ENCODE measurements around the gene PDE11A.

DNA sequence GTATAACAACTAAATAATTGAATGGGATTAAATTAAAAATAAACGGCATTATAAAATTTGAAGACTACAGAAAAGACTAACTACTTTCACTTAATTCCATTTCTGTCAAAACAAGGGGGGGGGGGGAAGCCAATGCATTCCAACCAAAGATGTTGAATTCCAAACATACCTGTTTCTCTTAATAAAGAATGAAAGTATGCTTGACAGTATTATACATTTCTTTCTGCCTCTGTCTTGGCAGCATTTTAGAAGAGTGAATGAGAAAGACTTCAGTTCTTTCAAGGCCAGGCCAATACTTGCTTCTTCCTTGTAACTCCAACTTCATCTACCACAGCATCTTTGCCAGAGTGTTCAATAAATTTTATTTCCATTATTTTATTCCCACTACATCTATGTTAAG, 65.9 kb downstream of the PDE11A start:
- TF ChIP-seq, protein P1, sequence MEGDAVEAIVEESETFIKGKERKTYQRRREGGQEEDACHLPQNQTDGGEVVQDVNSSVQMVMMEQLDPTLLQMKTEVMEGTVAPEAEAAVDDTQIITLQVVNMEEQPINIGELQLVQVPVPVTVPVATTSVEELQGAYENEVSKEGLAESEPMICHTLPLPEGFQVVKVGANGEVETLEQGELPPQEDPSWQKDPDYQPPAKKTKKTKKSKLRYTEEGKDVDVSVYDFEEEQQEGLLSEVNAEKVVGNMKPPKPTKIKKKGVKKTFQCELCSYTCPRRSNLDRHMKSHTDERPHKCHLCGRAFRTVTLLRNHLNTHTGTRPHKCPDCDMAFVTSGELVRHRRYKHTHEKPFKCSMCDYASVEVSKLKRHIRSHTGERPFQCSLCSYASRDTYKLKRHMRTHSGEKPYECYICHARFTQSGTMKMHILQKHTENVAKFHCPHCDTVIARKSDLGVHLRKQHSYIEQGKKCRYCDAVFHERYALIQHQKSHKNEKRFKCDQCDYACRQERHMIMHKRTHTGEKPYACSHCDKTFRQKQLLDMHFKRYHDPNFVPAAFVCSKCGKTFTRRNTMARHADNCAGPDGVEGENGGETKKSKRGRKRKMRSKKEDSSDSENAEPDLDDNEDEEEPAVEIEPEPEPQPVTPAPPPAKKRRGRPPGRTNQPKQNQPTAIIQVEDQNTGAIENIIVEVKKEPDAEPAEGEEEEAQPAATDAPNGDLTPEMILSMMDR (conservative IDR thresholded peaks at IDR 0.05; ENCODE audit: low read depth in 2 of 2) = no peak
- TF ChIP-seq POLR2AphosphoS5 (IDR thresholded peaks at IDR 0.05; ENCODE audit: low read depth) = no peak
- no peak for TF ChIP-seq EZH2 (IDR thresholded peaks at IDR 0.05; ENCODE audit: low read depth, unreplicated experiment)
- TF ChIP-seq, protein P2, sequence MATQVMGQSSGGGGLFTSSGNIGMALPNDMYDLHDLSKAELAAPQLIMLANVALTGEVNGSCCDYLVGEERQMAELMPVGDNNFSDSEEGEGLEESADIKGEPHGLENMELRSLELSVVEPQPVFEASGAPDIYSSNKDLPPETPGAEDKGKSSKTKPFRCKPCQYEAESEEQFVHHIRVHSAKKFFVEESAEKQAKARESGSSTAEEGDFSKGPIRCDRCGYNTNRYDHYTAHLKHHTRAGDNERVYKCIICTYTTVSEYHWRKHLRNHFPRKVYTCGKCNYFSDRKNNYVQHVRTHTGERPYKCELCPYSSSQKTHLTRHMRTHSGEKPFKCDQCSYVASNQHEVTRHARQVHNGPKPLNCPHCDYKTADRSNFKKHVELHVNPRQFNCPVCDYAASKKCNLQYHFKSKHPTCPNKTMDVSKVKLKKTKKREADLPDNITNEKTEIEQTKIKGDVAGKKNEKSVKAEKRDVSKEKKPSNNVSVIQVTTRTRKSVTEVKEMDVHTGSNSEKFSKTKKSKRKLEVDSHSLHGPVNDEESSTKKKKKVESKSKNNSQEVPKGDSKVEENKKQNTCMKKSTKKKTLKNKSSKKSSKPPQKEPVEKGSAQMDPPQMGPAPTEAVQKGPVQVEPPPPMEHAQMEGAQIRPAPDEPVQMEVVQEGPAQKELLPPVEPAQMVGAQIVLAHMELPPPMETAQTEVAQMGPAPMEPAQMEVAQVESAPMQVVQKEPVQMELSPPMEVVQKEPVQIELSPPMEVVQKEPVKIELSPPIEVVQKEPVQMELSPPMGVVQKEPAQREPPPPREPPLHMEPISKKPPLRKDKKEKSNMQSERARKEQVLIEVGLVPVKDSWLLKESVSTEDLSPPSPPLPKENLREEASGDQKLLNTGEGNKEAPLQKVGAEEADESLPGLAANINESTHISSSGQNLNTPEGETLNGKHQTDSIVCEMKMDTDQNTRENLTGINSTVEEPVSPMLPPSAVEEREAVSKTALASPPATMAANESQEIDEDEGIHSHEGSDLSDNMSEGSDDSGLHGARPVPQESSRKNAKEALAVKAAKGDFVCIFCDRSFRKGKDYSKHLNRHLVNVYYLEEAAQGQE (IDR thresholded peaks at IDR 0.05; ENCODE audit: unreplicated experiment) = no peak
- TF ChIP-seq CREB1 (CRISPR knock-in tag; IDR thresholded peaks at IDR 0.05; ENCODE audit: low read depth) = no peak
- no peak for TF ChIP-seq JUNB (IDR thresholded peaks at IDR 0.05; ENCODE audit: unreplicated experiment)
- no peak for TF ChIP-seq EZH2phosphoT487 (IDR thresholded peaks at IDR 0.05; ENCODE audit: unreplicated experiment)
- TF ChIP-seq, protein P3, sequence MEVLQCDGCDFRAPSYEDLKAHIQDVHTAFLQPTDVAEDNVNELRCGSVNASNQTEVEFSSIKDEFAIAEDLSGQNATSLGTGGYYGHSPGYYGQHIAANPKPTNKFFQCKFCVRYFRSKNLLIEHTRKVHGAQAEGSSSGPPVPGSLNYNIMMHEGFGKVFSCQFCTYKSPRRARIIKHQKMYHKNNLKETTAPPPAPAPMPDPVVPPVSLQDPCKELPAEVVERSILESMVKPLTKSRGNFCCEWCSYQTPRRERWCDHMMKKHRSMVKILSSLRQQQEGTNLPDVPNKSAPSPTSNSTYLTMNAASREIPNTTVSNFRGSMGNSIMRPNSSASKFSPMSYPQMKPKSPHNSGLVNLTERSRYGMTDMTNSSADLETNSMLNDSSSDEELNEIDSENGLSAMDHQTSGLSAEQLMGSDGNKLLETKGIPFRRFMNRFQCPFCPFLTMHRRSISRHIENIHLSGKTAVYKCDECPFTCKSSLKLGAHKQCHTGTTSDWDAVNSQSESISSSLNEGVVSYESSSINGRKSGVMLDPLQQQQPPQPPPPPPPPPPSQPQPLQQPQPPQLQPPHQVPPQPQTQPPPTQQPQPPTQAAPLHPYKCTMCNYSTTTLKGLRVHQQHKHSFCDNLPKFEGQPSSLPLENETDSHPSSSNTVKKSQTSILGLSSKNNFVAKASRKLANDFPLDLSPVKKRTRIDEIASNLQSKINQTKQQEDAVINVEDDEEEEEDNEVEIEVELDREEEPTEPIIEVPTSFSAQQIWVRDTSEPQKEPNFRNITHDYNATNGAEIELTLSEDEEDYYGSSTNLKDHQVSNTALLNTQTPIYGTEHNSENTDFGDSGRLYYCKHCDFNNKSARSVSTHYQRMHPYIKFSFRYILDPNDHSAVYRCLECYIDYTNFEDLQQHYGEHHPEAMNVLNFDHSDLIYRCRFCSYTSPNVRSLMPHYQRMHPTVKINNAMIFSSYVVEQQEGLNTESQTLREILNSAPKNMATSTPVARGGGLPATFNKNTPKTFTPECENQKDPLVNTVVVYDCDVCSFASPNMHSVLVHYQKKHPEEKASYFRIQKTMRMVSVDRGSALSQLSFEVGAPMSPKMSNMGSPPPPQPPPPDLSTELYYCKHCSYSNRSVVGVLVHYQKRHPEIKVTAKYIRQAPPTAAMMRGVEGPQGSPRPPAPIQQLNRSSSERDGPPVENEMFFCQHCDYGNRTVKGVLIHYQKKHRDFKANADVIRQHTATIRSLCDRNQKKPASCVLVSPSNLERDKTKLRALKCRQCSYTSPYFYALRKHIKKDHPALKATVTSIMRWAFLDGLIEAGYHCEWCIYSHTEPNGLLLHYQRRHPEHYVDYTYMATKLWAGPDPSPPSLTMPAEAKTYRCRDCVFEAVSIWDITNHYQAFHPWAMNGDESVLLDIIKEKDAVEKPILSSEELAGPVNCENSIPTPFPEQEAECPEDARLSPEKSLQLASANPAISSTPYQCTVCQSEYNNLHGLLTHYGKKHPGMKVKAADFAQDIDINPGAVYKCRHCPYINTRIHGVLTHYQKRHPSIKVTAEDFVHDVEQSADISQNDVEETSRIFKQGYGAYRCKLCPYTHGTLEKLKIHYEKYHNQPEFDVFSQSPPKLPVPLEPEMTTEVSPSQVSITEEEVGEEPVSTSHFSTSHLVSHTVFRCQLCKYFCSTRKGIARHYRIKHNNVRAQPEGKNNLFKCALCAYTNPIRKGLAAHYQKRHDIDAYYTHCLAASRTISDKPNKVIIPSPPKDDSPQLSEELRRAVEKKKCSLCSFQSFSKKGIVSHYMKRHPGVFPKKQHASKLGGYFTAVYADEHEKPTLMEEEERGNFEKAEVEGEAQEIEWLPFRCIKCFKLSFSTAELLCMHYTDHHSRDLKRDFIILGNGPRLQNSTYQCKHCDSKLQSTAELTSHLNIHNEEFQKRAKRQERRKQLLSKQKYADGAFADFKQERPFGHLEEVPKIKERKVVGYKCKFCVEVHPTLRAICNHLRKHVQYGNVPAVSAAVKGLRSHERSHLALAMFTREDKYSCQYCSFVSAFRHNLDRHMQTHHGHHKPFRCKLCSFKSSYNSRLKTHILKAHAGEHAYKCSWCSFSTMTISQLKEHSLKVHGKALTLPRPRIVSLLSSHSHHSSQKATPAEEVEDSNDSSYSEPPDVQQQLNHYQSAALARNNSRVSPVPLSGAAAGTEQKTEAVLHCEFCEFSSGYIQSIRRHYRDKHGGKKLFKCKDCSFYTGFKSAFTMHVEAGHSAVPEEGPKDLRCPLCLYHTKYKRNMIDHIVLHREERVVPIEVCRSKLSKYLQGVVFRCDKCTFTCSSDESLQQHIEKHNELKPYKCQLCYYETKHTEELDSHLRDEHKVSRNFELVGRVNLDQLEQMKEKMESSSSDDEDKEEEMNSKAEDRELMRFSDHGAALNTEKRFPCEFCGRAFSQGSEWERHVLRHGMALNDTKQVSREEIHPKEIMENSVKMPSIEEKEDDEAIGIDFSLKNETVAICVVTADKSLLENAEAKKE (CRISPR knock-in tag; IDR thresholded peaks at IDR 0.05) = no peak
- no peak for TF ChIP-seq NANOG (IDR thresholded peaks at IDR 0.05; ENCODE audit: borderline replicate concordance)
